ENCODE data around the gene MEP1B.
"Not testable (repeated sequence)": the region's sequence is repeated elsewhere in the genome, so short reads cannot be mapped to it uniquely, and the experiment has no call there.

Gene MEP1B

DNA sequence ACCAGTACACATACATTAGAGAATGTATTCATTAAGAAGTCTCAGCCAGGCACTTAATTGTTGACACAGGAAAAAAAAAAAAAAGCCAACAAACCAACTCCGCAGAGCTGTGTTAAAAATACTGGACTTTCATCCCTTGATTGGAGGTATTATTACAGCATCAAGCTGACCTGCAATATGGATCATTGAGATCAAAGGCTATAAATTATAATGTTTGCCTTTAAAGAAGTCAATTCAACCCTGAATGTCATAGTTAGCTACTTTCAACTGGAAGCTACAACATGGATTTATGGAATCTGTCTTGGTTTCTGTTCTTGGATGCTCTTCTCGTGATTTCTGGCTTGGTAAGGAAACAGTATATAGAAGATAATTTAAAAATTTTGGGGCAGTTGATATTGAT is at the start of gene MEP1B:
MEP1B (plus strand) TSS at position 250 of the 400 bp plus-strand sequence; CDS start at position 282, 32 bp downstream.
- no peak for DNase-seq

DNA sequence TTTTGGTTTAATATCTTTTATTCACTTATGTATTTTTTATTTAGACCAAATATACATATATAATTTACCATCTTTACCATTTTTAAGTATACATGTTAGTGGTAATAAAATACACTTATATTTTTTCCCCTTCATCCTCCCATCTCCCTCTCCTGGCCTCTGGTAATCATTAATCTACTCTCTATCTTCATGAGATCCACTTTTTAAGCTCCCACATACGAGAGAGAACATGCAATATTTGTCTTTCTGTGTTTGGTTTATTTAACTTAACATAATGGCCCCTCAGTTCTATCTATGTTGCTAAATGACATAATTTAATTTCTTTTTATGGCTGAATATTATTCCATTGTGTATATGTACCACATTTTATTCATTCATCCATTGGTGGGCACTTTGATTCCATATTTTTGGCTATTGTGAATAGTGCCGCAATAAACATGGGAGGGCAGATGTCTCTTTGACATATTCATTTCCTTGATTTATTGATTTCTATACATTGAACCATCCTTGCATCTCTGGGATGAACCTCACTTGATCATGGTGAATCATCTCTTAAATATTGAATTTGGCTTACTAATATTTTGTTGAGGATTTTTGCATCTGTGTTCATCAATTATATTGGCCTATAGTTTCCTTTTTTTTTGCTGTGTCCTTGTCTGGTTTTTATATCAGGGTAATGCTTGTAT is 41.5 kb upstream of the MEP1B start:
- no peak for DNase-seq

DNA sequence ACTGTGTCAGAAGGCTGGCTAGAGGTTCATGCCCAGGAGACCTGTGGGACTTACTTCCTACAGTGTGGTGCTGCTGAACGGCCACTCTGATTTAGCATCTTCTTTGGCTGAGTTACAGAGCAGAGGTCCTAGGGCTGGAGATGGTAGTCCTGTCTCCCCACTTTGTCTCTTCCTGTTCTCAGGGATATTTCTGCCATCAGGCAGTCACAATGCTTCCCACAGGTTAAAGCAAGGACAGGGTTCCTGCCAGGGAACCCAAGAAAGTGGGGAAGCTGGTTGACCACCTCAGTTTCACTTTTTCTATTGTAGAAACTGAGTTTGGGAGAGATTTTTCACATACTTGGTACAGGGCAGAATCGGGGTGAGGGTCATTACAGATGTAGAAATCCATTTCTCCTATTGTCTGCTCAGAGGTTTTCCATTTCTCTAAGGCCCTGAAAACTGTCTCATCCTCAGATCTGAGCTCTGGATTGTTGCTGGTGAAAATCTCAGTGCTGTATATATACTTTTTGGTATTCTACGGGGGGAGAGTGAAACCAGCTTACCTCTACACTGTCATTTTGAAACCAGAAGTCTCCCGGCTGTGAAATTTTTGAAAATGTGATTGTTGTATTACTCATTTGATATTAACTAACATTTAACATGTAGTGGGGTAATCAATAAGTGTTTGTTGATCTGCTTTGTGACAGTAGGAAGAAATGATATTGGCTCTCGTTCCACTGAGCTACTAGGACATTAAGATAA is 37.0 kb upstream of the MEP1B start:
- no peak for DNase-seq

DNA sequence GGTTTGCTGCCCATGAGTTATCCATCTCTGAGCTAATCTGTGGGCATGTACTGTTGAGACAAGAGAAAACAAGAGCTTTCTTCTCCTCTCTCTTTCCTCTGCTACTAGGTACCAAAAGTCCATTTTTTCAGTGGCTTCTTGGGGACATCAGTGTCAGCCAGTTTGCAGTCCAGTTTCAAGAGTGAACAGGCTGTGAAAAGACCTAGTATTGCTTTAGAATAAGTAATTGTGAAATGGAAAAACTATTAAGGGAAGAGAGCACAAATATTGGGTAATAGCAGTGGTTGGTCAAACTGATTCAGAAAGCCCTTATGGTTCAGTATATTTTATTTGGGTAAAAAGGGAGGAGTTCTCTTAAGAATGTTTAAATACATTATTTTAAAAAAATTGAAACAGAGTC is 33.0 kb upstream of the MEP1B start:
- DNase-seq: no peak

DNA sequence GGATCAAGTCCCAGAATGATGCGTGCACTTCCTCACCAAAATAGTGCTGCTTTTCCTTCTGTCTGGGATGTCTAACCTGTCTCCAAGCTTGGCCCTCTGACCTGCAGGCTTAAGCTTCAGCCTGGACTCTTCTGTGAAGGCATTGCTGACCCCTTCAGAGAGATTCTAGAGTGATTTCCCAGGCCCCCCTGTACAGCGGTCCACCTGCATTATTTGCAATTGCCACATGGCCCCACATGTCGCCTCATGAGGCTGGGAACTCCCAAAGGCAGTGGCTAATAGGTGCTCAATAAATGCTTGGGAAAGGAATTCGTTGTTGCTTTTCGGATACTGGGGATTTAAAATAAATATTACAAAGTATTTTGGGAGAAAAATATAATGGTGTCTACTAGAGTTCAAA is 32.3 kb upstream of the MEP1B start:
- DNase-seq: no peak

DNA sequence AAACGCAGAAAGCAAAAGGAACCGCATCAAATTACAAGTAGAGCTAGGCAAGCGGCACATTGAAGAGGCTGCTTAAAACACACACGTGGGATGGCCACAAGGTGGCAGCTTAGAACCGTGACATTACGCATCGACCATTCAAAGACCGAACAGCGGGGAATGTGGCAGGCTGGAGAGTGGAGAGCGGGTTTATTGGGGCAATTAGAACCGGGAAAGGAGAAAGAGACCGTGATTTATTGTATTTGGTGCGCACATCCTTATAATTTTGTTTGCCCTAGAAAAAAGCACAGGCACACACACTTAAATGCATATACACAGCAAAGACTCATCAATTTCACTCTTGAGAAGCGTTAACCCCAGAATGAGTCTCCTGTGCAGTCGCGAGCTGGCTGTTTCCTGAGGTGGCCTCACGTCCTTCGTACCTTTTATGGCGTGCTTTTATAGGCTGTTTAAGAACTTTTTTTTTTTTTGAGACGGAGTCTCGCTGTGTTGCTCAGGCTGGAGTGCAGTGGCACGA is 31.7 kb upstream of the MEP1B start:
- DNase-seq: peak; percentile 92

DNA sequence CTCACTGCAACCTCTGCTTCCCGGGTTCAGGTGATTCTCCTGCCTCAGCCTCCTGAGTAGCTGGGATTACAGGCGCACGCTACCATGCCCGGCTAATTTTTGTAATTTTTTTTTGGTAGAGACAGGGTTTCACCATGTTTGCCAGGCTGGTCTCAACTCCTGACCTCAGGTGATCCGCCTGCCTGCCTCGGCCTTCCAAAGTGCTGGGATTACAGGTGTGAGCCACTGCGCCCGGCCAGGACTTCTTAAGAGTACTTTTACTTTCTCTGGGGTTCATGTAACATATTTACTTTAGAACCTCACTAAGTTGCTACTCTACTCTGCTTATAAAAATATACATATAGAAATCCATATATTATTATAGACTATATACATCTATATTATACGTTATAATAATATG is 31.2 kb upstream of the MEP1B start:
- DNase-seq: not testable (repeated sequence)

DNA sequence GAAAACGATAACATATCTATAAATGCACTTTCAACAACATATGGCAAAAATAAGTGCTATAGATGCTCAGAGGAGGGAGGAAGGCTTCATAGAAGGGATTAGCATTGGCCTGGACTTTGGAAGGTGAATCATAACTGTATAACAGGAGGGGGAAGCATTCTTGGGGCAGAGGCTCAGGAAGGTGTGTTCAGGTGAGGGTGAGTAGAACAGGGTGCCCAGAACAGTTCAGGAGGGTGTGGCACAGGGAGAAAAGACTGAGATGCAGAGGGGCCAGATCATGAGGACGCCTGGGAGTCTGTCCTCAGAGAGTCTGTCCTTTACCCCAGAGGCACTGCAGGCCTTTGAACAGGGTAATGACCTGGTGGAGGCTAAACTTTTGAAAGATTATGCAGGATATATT is 29.3 kb upstream of the MEP1B start:
- no peak for DNase-seq

DNA sequence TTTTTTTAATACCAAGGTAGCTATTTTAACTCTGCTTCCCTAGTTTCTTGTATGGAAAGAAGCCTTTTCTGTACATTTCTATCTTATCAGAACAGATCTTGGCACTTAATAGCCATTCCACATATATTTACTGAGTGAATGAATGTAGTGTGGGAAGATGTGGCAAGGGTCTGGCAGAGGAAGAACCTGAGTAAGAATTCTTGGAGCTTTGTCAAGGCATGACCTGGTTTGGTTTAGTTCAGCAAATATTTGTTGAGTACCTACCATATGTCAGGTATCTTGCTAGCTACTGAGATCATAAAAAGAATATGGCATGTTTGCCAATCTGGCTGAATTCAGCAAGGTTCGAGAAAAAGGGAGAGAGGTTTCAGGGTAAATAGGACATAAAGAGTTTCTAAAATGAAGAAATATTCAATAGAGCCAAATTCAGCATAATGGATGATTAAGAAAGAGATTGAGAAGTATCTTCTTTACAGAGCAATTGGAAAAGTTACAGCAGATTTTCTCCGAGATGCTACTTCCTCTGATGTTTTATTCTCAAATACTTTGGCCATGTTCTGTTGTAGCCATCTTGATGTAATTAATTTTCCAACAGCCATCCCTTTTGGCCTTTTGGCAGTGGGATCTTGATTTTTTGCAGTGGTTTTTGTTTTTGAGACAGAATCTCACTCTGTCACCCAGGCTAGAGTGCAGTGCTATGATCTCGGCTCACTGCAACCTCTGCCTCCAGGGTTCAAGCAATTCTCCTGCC is 21.7 kb upstream of the MEP1B start:
- DNase-seq: no peak

DNA sequence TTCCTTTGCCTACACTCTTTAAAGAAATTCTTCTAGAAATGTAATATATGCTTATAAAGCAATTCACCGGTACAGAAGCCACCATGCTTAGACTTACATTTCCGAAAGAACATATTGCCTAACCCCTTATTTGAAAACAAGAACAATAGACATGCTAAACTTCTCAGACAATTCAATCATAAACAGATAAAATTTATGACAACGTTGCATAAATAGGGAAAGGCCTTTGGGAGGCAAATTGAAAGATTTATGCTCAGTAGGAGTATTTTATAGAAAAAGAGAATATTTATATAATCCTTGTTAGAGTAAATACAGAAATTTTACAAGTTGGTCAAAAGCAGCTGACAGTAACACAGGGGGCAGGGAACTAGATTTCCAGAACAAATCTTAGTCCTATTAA is 16.2 kb upstream of the MEP1B start:
- no peak for DNase-seq

DNA sequence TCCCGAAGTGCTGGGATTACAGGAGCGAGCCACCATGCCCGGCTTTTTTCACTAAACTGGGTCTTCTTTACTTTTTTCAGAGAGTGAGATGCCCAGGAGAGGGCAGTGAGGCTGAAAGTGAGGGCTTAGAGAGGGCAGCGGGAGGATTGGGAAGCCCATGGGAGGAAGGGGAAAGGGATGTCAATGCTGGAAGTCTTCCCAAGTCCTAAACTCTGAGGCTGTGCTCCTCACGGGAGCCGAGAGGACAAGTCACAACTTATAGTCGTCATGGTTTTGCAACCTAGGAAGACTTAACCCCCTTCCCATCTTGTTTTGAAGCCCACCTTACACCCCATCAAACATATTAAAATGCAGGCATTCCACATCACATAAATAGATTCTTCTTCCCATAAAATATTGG is 15.1 kb upstream of the MEP1B start:
- DNase-seq: no peak

DNA sequence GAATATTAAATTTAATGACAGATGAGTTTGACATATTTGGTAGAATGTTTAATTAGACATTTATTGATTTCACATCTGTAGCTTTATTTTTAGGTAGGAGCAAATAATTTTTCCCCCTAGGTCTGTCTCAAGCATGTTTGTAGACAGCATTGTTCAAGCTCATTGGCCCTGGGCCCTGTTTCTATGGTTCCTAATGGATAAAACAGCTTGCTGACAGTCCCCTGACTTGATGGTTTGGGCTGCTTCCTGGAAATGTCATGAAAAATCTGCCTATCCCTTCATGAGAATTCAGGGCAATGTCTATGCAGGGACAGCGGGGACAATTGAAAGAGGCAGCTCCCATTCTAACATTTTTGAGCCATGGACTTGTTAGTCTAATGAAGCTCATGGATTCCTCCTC is 14.6 kb upstream of the MEP1B start:
- no peak for DNase-seq

DNA sequence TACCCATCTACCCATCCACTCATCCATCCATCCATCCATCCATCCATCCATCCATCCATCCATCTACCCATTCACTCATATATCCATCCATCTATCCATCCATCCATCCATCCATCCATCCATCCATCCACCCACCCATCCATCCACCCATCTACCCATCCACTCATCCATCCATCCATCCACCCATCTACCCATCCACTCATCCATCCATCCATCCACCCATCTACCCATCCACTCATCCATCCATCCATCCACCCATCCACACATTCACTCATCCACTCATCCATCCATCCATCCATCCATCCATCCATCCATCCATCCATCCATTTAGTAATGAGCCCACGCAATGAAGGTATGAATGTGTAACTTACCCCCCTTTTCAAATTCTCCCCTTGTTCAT is 13.1 kb upstream of the MEP1B start:
- not testable (repeated sequence) for DNase-seq

DNA sequence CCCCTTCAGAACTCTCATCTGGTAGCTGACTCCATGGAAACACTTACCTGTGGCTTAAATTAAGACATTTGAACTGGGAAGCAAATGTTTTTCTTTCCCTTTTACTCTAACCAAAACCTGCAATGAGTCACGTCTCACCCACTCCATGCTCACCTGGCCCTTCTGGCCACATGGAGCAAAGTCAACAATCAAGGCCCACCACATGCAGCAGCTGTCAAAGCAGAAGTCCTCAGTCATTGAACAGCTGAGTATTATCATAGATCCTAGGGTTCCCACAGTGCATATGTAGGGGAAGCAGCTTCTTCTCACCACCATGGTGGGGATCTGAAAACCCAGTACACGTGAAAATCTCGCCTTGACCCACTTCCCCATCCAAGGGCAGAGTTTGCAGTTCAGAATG is 12.3 kb upstream of the MEP1B start:
- no peak for DNase-seq

DNA sequence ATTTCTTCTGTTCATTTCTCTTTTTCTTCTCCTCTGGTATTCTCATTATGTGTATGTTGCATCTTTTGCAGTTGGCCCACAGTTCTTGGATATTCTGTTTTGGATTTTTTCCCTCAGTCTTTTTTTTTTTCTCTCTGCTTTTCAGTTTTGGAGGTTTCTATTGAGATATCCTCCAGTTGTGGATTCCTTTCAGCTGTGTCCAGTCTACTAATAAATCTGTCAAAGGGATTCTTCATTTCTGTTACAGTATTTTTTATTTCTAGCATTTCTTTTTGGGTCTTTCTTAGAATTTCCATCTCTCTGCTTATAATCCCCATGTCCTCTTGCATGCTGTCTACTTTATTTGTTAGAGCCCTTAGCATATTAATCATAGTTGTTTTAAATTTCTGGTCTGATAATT is 6.3 kb upstream of the MEP1B start:
- no peak for DNase-seq

DNA sequence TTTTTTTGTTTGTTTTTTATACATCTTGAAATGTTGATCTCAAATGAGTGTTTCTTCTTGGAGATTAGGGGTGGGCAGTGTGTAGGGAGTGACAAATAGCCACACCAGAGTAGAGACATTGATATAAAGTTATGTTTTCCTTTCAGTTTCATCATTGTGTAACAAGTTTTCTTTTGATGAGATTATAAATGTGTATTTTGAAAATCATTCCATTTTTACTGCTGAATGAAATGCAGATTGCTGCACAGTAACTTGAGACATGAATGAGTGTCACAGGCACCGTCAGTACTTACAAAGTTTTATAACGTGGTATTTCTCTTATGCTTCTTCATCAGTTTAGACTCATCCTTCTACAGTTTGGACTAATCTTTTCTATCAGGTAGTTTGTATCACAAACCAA is 370 bp downstream of the MEP1B start:
- no peak for DNase-seq

DNA sequence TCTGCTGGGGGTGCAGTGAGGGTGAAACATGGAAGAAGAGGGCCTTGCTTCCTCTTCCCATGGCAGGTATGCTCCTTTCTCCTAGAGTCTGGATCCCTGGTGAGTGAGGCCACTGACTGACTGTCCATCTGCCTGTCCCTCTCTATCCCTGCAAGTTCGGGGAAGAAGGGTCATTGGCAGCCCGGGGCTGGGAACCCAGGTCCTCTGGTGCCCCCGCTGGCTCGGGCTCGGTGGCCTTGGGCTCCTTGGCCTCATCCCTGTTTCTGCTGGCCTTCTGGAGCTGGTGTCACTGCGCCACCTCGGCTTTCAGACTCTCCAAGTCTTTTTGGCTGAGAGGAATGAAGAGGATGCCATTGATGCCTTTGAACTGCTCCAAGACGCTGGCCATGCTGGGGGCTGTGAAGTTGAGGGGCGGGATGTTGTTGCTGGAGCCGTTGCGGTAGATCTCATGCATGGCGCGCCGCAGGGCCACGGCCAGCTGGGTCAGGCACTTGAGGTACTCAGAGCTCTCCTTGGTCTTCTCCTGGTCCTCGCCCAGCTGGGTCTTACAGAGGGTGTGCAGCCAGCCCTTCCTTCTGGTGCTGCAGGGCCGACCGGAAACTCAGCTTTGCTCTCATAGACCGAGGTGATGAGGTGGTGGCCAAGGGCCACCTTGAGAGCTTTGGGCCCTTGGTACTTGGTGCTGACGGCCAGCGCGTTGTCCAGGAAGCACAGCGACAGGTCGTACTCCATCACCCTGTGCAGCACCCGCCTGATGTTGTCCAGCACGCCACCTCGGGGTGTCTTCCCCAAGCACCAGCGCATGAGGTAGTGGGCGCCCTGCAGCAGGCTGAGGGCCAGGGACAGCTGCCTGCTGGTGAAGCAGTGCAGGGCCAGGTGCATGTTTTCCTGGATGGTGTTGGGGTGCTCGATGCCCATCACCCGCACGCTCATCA is 6.3 kb downstream of the MEP1B start:
- DNase-seq: no peak

DNA sequence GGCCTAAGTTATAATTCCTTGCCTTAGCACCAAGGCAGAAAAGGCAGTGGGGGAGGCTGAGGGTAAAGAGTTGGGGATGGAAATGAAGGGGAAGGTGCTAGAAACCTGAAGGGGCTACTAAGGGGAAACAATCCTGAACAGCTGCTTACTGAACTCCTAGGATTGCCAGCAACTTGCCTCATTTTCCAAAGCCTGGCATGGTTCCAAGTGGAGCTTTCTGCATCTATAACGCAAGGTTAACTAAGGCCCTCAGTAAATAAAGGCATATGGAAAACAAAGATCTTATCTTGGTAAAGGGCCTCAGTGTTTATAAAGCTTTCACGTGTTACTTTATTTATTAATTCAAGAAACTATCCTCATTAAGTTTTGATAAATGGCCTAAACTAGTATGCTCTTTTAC is 10.9 kb downstream of the MEP1B start:
- no peak for DNase-seq

DNA sequence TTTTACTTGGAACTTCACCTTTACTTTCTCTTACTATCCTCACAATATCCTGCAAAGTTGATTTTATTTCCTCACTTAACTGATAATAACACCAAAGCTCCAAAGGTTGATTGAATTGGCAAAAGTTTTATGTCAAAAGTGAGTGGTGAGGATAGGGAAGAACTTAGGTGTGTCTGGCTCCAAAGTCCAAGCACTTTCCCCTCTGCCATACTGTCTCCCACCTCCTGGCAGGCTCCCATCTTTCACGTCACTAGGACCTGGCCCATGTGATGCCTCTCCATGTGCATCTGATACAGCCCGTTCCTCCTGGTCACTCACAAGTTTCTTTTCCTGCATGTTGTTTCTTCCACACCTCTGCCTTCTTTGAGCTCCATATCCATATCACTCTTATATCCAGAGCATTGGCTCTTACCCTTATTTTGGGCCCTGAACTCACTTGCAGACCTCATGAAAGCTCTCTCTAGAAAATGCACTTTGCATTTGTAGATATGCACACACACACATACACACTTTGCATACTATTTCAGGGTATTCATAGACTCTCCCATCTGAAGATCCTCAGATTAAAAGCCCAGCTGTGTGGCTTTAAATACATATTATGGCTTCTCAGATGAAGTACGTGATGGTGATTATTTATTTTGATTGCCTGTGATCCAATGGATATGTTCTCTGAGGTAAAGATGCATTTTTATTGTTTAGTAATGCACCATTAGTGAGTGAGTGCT is 12.3 kb downstream of the MEP1B start:
- no peak for DNase-seq

DNA sequence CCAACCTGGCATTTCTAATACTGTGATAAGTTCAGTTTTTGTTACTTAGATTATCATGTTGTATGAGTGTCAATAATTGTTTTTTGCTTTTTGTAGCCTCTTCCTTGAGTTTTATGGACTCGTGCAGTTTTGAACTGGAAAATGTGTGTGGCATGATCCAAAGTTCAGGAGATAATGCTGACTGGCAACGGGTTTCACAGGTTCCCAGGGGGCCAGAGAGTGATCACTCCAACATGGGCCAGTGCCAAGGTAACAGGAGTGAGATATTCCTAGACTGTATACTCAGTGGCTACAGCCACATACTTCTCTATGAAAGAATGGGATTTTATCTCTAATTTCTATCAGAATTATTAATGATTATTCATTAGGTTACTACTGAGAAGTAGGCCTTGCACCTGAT is 18.2 kb downstream of the MEP1B start:
- DNase-seq: no peak

DNA sequence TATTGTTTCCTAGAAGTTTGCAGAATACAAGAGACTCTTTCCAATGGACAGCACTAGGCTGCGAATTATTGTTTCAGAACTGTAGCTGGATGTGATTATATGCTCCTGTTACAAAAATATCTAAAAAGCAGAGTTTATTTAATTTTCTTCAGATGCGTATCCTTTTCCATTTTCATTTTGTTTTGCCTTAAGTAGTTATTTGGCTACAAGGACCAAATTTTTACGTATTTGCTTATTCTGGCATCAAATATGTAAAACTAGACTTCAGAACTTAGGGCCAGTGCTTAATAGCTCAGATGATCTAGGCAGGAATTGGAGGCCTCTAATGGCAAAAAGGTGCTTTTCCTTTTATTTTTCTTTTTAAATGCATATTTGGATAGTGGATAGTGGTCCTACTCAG is 18.7 kb downstream of the MEP1B start:
- no peak for DNase-seq
